Measurements from ENCODE around the gene RCOR3.

RCOR3 gene

GRCh38 chr1:211326140-211326527 is 67.0 kb downstream of the RCOR3 start:
- FAIRE-seq, result no peak

GRCh38 chr1:211326528-211327345 is 67.6 kb downstream of the RCOR3 start, which contains the start of gene TRAF5:
TRAF5 (plus strand) TSS chr1:211326833; CDS start chr1:211353240, 26,407 bp downstream.
- FAIRE-seq, result no peak

- no peak for FAIRE-seq
Observed at GRCh38 chr1:211327346-211327921, 68.3 kb downstream of the RCOR3 start.

- no peak for FAIRE-seq
Observed at GRCh38 chr1:211328084-211328694, 69.0 kb downstream of the RCOR3 start.

GRCh38 chr1:211328866-211329475 is 69.8 kb downstream of the RCOR3 start:
- FAIRE-seq, result no peak

GRCh38 chr1:211329764-211330201 is 70.6 kb downstream of the RCOR3 start:
- no peak for FAIRE-seq

GRCh38 chr1:211330282-211330936 is 71.2 kb downstream of the RCOR3 start:
- no peak for FAIRE-seq

GRCh38 chr1:211331011-211331709 is 72.0 kb downstream of the RCOR3 start:
- FAIRE-seq, result no peak

GRCh38 chr1:211332036-211332616 is 73.0 kb downstream of the RCOR3 start:
- no peak for FAIRE-seq

GRCh38 chr1:211332830-211333229 is 73.7 kb downstream of the RCOR3 start:
- FAIRE-seq, result no peak

- no peak for FAIRE-seq
Observed at GRCh38 chr1:211333906-211334305, 74.7 kb downstream of the RCOR3 start.

GRCh38 chr1:211334986-211335385 is 75.8 kb downstream of the RCOR3 start:
- no peak for FAIRE-seq

GRCh38 chr1:211335522-211336157 is 76.5 kb downstream of the RCOR3 start:
- FAIRE-seq, result no peak

- no peak for FAIRE-seq
Observed at GRCh38 chr1:211336161-211336560, 77.0 kb downstream of the RCOR3 start.

- FAIRE-seq, result no peak
Observed at GRCh38 chr1:211336775-211337174, 77.6 kb downstream of the RCOR3 start.

GRCh38 chr1:211337430-211338223 is 78.5 kb downstream of the RCOR3 start:
- FAIRE-seq, result no peak

- no peak for FAIRE-seq
Observed at GRCh38 chr1:211338224-211338620, 79.1 kb downstream of the RCOR3 start.

- FAIRE-seq, result no peak
Observed at GRCh38 chr1:211339631-211340041, 80.5 kb downstream of the RCOR3 start.

- FAIRE-seq, result no peak
Observed at GRCh38 chr1:211340622-211341507, 81.7 kb downstream of the RCOR3 start.
